CD14-positive monocyte (primary cell): ENCODE results near the gene ARPC4. TPM values are rescaled to one million over a fixed set of nuclear protein-coding genes. Genes with fewer than 3 reads are reported as not detected.

Experiments used
- DNase-seq, 3 donors: peaks; one replicate each; pipeline ENCODE4 v3.0.0-alpha.2; 2011 to 2022
- H2AFZ ChIP-seq: 2 replicates; pipeline ENCODE4 v1.6.0; 2012; ENCODE audit warnings: mild to moderate bottlenecking, low read depth, low read length, inconsistent platforms; ENCODE audit not compliant: insufficient read depth, poor library complexity, severe bottlenecking
- H3K27ac ChIP-seq, 2 donors: 1 replicate in 1 of 2; 2 replicates in 1 of 2; pipeline ENCODE4 v1.5.1; 2012 to 2013; ENCODE audit warnings: low read length in 2 of 2, control low read depth in 1 of 2, inconsistent platforms in 1 of 2, low read depth in 1 of 2, mild to moderate bottlenecking in 1 of 2
- H3K27me3 ChIP-seq, 2 donors: one replicate each; pipeline versions ENCODE4 v1.6.0 to v1.6.1; 2011 to 2013; ENCODE audit warnings: low read length in 2 of 2; ENCODE audit not compliant: control insufficient read depth in 2 of 2, insufficient read depth in 2 of 2
- H3K36me3 ChIP-seq, 2 donors: replicated peaks in 1 of 2; 1 replicate in 1 of 2; 2 replicates in 1 of 2; pipeline versions ENCODE4 v1.5.1 to v1.6.1; 2012 to 2013; ENCODE audit warnings: low read length in 2 of 2, control low read depth in 1 of 2, inconsistent platforms in 1 of 2, mild to moderate bottlenecking in 1 of 2; ENCODE audit not compliant: insufficient read depth in 2 of 2, control insufficient read depth in 1 of 2
- H3K4me1 ChIP-seq, 2 donors: 1 replicate in 1 of 2; 2 replicates in 1 of 2; pipeline versions ENCODE4 v1.5.1 to v1.6.1; 2012 to 2013; ENCODE audit warnings: low read length in 2 of 2, control low read depth in 1 of 2, inconsistent platforms in 1 of 2, mild to moderate bottlenecking in 1 of 2, moderate library complexity in 1 of 2; ENCODE audit not compliant: insufficient read depth in 2 of 2, control insufficient read depth in 1 of 2
- H3K4me2 ChIP-seq: replicated peaks from 2 replicates; pipeline ENCODE3; 2012; ENCODE audit warnings: low read length, moderate library complexity, mild to moderate bottlenecking; ENCODE audit not compliant: poor library complexity, severe bottlenecking; ENCODE audit errors: extremely low read depth
- H3K4me3 ChIP-seq, 3 experiments: fragments of 200-600 bp in 1 of 3; sonication (generic) in 1 of 3; replicated peaks in 1 of 3; 1 replicate in 2 of 3; 2 replicates in 1 of 3; pipeline ENCODE4 v1.5.1; 2011 to 2013; ENCODE audit warnings: low read length in 3 of 3, mild to moderate bottlenecking in 3 of 3, control low read depth in 2 of 3, low read depth in 2 of 3, inconsistent platforms in 1 of 3, moderate library complexity in 1 of 3
- H3K79me2 ChIP-seq: 2 replicates; pipeline ENCODE4 v1.6.0; 2012; ENCODE audit warnings: mild to moderate bottlenecking, control low read depth, inconsistent platforms, low read length, moderate library complexity; ENCODE audit not compliant: insufficient read depth
- H3K9ac ChIP-seq: 2 replicates; pipeline ENCODE4 v1.6.0; 2017; ENCODE audit warnings: low read length, mild to moderate bottlenecking; ENCODE audit not compliant: insufficient read depth, poor library complexity, severe bottlenecking
- H3K9me3 ChIP-seq, 2 donors: replicated peaks in 1 of 2; 1 replicate in 1 of 2; 2 replicates in 1 of 2; pipeline versions ENCODE4 v1.5.1 to v1.6.1; 2012 to 2013; ENCODE audit warnings: low read length in 2 of 2, control low read depth in 1 of 2; ENCODE audit not compliant: control insufficient read depth in 1 of 2, insufficient read depth in 1 of 2
- H4K20me1 ChIP-seq: 2 replicates; pipeline ENCODE4 v1.6.0; 2012; ENCODE audit warnings: mild to moderate bottlenecking, low read length, control low read depth, moderate library complexity; ENCODE audit not compliant: insufficient read depth
- H3K27ac Mint-ChIP-seq, 7 donors: one replicate each; pipeline ENCODE4 v1.8.0; 2020; ENCODE audit warnings: mild to moderate bottlenecking in 7 of 7, mixed read lengths in 7 of 7, moderate library complexity in 6 of 7, inconsistent platforms in 2 of 7
- H3K27me3 Mint-ChIP-seq, 3 donors: one replicate each; pipeline ENCODE4 v1.8.0; 2021 to 2022; ENCODE audit warnings: low read depth in 3 of 3, mild to moderate bottlenecking in 3 of 3, mixed read lengths in 3 of 3, moderate library complexity in 3 of 3, inconsistent platforms in 1 of 3
- H3K36me3 Mint-ChIP-seq, 2 donors: one replicate each; pipeline ENCODE4 v1.8.0; 2020; ENCODE audit warnings: mixed read lengths in 2 of 2, inconsistent platforms in 1 of 2, mild to moderate bottlenecking in 1 of 2
- H3K4me1 Mint-ChIP-seq: one replicate; pipeline ENCODE4 v1.8.0; 2020; ENCODE audit warnings: mild to moderate bottlenecking, mixed read lengths
- H3K4me3 Mint-ChIP-seq, 2 donors: one replicate each; pipeline ENCODE4 v1.8.0; 2020; ENCODE audit warnings: mild to moderate bottlenecking in 2 of 2, mixed read lengths in 2 of 2, moderate library complexity in 1 of 2
- H3K9me3 Mint-ChIP-seq, 7 donors: one replicate each; pipeline ENCODE4 v1.8.0; 2020 to 2022; ENCODE audit warnings: mixed read lengths in 7 of 7, mild to moderate bottlenecking in 6 of 7, moderate library complexity in 6 of 7, inconsistent platforms in 2 of 7
- CTCF ChIP-seq: fragments of 200-600 bp; IDR thresholded peaks from one replicate; pipeline ENCODE4 v1.8.0; 2022; ENCODE audit warnings: antibody characterized with exemption, mild to moderate bottlenecking
- WGBS: methylation state at CpG from one replicate; pipeline ENCODE4 v1.1.5; 2013; ENCODE audit warnings: missing lambda C conversion rate; ENCODE audit not compliant: insufficient coverage; 5-methylcytosine and 5-hydroxymethylcytosine counted together
- intact Hi-C, 2 donors: fragments of 100-400 bp; cut with micrococcal nuclease; formaldehyde crosslinking; loops; one replicate each; pipeline versions ENCODE4 v1.15.0 to v1.15.1; 2023
- polyA plus RNA-seq, 3 donors: library from polyadenylated mRNA; depleted of rRNA in 1 of 3; unstranded in 2 of 3; stranded (reverse) in 1 of 3; fragments of 300-500 nt in 2 of 3; fragments of >200 nt in 1 of 3; fragmentation: Illumina TruSeq in 2 of 3; gene quantifications; 1 replicate in 2 of 3; 2 replicates in 1 of 3; pipeline ENCODE4 v1.2.3, GENCODE V29; 2012 to 2021

ARPC4 gene
- polyA plus RNA-seq, 3 donors: 211 to 390 (median 389) TPM

GRCh38 chr3:9817436-9817835, 24.6 kb downstream of the ARPC4 start:
- TF ChIP-seq CTCF: no peak
- intact Hi-C loops: no loop called here
- H3K9ac ChIP-seq: no peak overlapping the region
- peaks cover 0 to 2% (median 0%) of the 10 kb centered on the region in 7 donors for H3K9me3 Mint-ChIP-seq
- H3K4me2 ChIP-seq: no peak overlapping the region
- H3K36me3 Mint-ChIP-seq: peaks cover 35 to 58% of the 10 kb centered on the region in 2 donors
- no peaks in the 10 kb centered on the region for H3K9me3 ChIP-seq
- no peak overlapping the region for H3K4me3 Mint-ChIP-seq
- H2AFZ ChIP-seq: no peak overlapping the region
- H3K4me3 ChIP-seq: no peak overlapping the region
- peak overlapping the region in 1 of 7 donors; percentile 70 for H3K27ac Mint-ChIP-seq
- DNase-seq: no peak
- H3K27me3 Mint-ChIP-seq: peaks cover 0 to 7% (median 3%) of the 10 kb centered on the region in 3 donors
- H3K36me3 ChIP-seq: peaks cover 15 to 44% of the 10 kb centered on the region in 2 donors
- no peaks in the 10 kb centered on the region for H3K79me2 ChIP-seq
- no peaks in the 10 kb centered on the region for H3K27me3 ChIP-seq
- no peaks in the 10 kb centered on the region for H3K4me1 ChIP-seq
- H3K27ac ChIP-seq: no peak overlapping the region
- no peaks in the 10 kb centered on the region for H3K4me1 Mint-ChIP-seq
- WGBS: 92% methylated on average over 6 of the region's 6 CpGs
- no peaks in the 10 kb centered on the region for H4K20me1 ChIP-seq

- Histone ChIP-seq H3K9me3 (no peaks in the 10 kb centered on the region), H3K4me3 (no peak overlapping the region), H2AFZ (no peak overlapping the region), H3K4me1 (no peaks in the 10 kb centered on the region), H3K9ac (no peak overlapping the region), H3K27ac (no peak overlapping the region), H3K36me3 (peaks cover 6 to 32% of the 10 kb centered on the region in 2 donors), H4K20me1 (no peaks in the 10 kb centered on the region), H3K27me3 (no peaks in the 10 kb centered on the region), H3K4me2 (no peak overlapping the region), H3K79me2 (no peaks in the 10 kb centered on the region)
- H3K9me3 Mint-ChIP-seq: peaks cover 0 to 2% (median 0%) of the 10 kb centered on the region in 7 donors
- no peak for TF ChIP-seq CTCF
- H3K36me3 Mint-ChIP-seq: peaks cover 26 to 48% of the 10 kb centered on the region in 2 donors
- H3K4me1 Mint-ChIP-seq: no peaks in the 10 kb centered on the region
- no peak overlapping the region for H3K4me3 Mint-ChIP-seq
- H3K27ac Mint-ChIP-seq: peak overlapping the region in 2 of 7 donors; percentile 28 to 61
- DNase-seq: no peak
- intact Hi-C loops: no loop called here
- WGBS: 95% methylated on average over 5 of the region's 7 CpGs
- H3K27me3 Mint-ChIP-seq: peaks cover 0 to 7% (median 3%) of the 10 kb centered on the region in 3 donors
These were observed 25.9 kb downstream of the ARPC4 start for GRCh38 chr3:9818666-9819335.
